ENCODE data around the gene PCBP3.
"Not testable (repeated sequence)": the region's sequence is repeated elsewhere in the genome, so short reads cannot be mapped to it uniquely, and the experiment has no call there.

The PCBP3 gene

DNA sequence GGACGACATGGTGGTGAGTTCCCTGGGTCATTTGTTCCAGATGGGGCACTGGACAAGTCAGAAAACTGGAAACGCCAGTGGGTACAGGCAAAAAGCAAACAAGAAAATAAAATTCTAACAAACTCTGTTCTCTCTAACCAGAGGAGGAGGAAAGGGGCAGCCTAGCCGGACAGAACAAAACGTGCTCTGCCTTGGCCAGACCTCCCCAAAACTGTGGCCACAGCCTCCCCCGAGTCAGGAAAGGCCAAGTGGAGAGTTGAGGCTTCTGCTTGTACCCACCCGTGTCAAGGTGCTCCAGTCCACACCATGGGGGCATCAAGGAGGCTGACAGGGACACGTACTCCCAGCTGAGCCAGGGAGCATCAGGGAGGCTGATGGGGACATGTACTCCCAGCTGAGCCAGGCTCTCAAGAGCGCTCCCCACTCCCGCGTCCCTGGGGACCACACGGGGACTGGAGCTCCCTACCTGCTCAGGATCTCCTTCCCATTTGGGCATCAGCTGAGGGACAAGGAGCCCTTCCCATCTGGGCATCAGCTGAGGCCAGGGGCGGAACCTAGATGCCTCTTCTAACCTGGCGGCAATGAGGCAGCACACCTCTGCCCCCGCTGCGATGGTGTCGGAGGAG, 183.3 kb downstream of the PCBP3 start:
- DNase-seq: no peak

DNA sequence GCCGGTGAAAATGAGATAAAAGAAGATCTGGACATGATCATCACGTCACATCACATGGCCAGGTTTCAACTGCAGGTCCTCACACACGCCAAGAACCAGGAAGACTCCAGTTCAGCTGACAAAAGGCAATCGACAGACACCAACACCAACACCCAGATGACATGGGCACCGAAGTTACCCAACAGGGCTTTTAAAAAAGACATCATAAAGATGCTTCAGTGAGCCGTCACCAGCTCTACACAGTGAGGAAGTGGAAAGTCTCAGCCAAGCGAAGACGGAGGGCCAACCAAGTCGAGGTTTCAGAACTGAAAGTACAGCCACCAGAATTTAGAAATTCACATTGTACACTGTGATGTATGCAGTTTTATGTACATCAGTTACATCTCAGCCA, 183.8 kb downstream of the PCBP3 start:
- no peak for DNase-seq

DNA sequence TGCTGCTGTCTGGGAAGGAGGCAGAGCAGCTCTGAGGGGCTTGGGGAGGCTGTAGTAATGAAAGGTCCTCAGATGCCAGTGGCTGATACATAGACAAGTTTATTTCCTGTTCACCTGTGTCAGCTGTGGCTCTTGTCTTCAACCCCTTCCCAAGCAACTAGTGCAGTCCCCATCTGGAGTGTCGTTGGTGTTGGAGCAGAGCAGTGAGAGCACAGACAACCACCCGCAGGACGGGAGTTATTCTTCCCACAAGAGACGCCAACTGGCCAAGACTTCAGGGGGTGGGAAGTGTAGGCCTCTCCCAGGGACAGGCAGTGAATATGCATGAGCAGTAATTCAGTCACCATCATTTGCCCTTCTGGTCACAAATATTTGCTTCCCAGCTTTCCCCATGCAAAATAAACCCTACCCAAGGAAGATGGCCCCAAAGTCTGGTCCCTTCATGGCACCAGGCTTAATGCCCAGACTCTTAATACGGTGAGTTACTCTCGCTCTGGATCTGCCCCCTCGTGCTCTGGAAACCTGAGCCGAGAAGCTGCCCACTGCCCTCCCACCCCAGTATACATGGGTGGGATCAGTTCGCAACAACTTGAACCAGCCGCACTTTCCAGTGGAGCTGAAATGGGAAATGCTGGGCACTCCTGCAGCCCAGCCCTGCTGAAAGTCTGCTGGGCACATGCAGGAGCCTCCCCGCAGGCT, 184.5 kb downstream of the PCBP3 start:
- no peak for DNase-seq

DNA sequence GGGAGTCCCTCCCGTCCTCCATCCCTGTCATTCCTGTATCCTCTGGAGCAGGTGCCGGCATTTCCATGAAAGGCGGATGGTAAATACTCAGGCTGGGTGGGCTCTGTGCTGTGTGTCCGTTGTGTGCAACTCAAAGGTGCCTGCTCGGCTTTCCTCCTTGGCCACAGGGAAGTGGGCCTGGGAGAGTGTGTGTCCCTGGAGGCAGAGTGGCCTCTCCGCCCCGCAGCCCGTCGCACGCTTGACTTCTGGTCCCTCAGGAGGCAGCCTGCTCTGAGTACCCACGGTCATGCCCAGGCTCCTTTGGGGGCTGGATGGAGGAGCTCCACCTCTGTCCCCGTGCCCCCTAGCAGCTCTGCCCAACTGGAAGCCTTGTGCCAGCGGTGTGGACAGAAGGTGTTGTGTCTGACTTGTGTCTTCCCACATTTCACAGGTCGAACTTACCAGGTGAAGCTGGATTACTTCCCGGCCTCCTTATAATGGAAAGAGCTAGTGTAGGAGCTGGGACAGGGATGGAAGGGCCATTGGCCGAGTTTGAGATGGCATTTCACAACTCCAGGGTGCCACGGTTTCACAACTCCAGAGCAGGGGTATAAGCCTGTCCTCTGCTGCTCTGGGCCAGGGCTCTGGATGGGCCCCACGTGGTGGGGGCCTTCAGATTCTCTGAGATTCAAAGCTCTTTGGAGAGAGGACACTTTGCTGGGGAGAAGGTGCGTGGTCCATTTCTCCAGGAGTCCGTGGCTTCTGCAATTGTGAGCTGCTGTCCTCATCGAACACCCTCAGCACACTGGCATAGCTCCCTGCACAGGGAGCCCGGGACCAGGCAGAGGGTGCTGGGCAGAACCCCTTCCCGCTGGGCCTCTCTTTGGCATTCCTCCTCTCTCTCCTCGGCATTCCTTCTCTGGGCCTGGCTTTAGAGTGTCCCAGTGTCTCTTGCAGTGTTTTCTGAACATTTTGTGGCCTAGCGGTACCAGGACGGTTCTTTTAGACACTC, 185.3 kb downstream of the PCBP3 start:
- no peak for DNase-seq

DNA sequence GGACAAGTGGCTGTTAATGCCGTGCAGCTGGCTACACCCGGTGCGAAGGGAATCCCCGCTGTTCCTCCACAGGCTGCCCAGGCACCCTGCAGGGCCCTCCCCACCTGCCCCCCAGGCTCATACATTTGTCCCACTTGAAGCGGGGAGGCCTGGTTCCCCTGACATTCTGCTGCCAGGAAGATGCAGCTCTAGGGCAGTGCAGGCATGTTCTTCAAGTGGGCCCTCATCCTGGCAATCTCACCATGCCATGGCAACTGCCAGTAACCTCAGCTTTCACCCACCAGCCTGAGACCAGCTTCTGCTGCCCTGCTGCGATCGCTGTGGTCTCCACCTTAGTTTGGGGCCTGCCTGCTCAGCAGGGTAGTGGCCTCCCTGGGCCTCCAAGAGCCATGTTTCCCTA, 186.1 kb downstream of the PCBP3 start:
- DNase-seq: no peak

DNA sequence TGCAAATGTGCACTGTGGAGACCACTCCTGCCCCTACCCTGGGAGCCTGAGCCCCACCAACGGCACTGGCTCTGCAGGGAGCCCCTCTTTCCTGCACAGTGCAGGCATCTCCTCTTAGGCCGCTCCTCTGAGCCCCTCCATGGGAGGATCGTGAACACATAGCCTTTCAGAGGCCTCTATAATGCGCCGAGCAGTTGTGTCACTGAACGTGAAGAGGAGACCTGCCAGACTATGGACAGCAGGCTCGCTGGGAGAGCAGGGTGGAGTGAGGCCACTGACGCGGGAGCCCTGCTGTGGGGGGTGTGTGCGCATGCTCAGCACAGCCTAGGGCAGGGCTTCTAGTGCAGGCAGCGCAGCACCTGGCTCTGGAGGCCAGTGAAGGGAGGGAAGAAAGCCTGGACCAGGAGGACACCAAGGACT, 186.7 kb downstream of the PCBP3 start:
- no peak for DNase-seq

DNA sequence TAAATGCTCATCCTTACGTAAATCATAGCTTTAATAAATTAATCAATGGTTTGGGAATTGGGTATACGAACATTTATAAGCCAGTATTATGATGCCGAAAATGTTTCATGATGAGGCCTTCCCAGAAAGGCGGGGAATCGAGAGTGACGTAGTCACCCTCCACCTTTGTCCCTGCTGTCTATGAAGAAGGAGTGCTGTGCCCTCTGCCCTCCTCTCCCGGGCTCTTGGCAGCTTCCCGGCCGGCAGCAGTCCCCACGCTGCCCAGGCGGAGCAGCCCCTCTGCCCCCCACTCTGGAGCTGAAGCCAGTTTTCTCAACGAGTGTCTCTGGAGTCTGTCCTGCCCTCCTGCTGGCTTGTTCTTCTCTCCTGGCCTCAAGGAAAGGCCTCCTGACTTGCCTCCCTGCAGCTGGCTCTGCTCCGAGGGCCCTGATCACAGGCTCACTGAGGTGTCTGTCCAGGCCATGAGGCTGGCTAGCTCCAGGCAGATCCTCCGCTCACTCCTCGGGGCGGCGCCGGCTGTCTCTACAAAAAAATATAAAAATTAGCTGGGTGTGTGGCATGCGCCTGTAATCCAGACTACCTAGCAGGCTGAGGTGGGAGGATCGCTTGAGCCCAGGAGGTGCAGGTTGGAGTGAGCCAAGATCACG, 187.3 kb downstream of the PCBP3 start:
- DNase-seq: peak in 1 of 56 donors; percentile 40

DNA sequence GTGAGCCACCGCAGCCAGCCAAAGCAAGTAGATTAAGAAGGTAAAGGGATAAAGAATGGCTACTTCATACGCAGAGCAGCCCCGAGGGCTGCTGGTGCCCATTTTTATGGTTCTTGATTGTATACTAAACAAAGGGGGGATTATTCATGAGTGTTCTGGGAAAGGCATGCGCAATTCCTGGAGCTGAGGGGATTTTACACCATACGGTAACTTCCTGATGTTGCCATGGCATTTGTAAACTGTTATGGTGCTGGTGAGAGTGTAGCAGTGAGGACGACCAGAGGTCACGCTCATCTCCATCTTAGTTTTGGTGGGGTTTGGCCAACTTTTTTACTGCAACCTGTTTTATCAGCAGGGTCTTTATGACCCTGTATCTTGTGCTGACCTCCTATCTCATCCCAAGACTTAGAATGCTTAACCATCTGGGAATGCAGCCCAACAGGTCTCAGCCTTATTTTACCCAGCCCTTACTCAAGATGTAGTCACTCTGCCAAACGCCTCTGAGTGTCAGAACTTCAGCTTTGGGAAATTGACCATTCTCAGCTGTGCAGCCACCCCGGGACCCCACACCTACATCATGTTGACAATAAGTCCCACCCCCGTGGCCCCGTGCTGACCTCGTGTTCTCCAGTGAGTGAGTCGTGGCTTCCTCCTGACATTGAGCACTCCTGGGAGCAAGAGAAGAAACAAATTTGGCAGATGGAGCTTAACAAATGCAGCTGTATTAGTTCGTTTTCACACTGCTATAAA, 188.6 kb downstream of the PCBP3 start:
- DNase-seq: no peak

DNA sequence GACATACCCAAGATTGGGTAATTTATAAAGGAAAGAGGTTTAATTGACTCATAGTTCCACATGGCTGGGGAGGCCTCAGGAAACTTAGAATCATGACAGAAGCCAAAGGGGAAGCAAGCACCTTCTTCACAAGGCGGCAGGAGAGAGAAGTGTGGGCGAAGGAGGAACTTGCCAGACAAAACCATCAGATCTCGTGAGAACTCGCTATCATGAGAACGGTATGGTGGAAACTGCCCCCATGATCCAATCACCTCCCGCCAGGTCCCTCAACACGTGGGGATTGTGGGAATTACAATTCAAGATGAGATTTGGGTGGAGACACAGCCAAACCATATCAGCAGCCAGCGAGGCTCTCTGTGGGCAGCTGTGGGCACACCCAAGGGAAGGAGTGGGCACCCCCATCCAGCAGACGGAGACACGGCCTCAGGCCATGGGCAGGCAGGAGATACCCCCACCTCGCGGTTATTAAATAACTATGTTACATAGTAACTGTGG, 189.3 kb downstream of the PCBP3 start:
- DNase-seq: not testable (repeated sequence)

DNA sequence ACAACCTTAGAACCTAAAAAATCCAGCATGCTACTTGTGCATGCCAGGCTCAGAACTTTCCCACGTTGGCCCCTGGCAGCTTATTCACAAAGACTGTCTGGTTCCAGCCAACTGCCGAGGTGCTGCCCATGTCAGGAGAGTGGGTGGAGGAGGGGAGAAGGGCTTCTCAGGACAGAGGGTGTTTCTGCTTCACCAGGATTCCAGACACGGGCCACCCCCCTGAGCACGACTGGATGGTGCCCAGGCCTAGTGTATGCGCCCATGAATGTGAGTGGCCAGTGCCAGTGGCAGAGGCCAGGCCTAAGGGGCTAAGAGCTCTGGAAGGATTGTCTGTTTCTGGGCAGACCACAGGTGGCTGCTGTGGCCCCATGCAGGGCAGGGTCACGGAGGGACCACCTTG, 189.9 kb downstream of the PCBP3 start:
- peak in 13 of 56 donors; percentile 26 to 70 (median 49) for DNase-seq

DNA sequence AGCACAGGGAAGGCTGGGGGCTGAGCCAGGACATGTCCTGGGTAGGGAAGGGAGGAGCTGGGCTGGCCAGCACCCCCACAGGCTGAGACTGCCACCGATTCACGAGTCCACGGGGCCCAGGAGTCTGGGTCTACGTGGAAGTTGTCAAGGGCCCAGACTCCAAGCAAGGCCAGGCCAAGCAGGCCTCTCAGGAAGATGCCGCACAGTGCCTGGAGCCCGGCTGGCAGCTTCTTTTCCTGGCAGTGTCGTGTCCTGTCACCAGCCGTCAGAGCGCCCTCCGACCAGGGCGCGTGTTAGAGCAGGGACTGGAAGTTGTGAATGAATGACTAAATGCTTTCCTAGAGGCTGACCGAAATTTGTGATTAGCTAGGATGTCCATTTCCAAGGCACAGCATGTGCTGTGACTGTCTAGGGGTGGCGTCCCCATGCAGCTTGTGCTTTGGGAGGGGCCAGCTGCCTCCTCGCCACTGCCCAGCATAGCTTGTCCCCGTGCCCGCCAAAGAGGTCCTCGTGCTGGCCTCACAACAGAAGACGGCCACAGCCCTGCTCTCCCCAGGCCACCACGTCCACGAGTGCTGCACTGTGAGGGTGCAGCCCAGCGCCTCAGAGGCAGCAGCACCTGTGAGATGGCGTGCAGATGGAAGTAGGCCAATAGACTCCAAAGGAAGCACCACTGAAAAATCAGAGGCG, 190.6 kb downstream of the PCBP3 start:
- peak in 1 of 56 donors; percentile 26 for DNase-seq

DNA sequence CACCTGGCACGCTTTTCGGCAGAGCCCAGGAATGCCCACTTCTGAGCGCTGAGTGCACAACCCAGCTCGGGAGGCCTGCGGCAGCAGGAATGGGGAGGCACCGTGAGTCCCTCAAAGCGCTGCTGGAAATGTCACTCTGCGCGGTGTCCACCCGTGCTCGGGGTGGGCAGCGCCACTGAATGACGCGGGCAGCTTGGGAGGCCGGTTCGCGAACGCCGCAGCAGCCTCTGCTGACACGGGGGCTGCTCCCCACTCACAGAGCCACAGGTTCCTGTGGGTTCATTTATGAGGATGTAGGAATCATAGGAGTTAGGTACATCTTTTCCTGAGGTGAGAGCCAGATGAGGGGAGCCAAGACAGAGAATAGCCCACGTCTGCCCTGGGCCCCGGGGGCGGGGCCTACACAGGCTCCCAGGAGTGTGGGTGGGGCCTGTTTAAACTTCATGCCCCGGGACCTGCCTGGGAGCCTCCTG, 191.3 kb downstream of the PCBP3 start:
- no peak for DNase-seq

DNA sequence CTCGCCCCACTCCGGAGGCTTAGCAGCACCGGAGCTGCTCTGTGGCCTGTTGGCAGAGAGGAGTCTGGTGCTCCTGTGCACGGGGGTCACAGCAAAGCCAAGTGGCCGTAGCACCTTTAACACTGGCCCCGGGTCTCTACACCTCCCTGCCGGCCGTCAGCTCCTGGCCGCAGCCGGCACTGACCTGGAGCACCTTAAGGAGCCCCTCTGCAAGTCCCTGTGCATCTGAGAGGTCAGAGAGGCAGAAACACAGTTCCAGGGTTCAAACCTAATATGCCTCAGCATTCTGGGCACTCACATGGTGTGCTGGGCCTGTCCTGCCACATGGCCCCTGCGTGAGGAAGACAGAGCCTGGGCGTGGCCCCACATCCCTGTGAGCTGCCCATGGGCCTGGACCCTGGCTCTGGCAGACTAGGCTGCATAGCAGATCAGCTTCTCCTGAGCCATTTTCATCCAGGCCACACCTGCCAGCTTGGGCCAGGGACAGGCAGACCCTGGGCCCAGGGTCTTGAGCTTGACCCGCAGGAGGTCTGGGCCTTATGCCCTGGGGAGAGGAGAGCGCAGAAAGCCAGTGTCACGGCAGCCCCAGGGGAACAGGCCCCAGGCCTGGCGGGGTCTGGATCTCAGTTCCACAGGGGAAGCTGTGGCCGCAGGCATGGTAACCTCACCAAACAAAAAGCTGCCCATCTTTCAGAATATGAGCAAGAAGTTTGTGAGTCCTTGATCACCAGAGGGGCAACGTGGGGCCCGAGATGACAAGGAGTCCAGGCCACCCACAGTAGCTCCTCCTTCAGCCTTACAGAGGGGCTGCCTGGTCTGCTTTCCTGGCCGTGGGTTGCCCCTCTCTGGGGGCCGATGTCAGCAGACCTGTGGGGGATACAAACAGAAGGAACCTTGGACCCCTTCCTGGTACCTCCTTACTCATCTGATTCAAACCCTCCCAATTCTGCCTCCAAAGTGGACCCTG, 192.1 kb downstream of the PCBP3 start:
- no peak for DNase-seq

DNA sequence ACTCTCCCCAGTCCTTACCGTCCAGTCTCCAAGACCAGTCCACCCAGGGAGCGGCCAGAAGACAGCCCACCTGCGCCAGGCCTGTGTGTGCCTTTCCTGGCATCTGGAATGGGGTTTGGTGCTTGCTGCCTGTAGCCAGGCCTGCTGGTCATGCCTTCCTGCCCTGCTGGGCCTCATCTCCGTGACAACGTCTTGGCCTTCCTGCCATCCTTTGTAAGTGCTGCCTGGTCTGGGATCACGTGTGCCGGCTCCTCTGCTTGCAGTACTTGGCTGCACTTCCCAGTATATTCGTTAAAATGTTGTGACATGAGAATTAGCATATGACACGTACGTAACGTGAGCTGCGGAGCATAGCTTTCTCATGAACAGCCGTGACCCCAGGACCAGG, 192.7 kb downstream of the PCBP3 start:
- peak in 2 of 56 donors; percentile 15 to 30 for DNase-seq

DNA sequence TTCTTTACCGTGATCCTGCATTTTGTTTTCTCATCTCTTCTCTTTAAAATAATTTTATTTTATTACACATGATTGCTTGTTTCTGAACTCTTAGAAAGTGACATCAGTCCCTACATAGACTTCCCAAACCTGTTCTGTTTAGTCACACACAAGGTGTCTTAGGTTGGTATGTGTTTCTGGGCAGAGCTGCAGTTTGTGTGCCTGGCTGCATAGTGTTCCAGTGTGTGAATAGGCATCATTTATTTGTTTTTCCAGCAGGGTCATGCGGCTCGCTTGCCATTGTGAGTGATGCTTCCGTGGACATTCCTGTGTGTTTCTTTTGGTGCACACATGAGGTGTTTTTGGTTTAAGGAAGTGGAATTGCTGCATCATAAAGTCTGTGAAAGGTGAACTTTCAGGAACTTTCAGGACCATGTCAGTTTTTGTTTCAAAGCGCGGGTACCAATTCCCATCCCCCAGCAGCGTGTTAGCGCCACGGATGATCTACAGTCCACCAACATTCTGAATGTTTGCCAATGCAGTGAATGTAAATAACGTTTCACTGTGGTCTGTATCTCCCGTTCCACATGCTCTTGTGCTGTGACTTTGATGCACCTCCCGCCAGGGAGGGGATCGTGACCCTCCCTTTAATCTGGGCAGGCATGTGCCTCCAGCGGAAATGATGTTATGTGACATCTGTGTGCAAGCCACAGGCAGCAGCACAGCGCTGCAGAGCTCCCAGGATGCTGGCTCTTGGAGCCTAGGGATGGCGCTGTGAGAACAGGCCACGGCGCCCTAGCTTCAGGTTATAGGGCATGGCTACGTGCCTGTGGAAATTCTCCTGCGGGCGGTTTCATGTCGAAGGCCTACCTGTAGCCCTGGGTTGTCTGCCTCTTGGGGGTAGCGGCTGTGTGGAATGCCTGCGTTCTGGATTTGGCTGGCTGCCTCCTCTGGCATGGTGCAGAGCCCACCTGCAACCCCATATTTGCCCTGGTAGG, 193.5 kb downstream of the PCBP3 start:
- DNase-seq: no peak

DNA sequence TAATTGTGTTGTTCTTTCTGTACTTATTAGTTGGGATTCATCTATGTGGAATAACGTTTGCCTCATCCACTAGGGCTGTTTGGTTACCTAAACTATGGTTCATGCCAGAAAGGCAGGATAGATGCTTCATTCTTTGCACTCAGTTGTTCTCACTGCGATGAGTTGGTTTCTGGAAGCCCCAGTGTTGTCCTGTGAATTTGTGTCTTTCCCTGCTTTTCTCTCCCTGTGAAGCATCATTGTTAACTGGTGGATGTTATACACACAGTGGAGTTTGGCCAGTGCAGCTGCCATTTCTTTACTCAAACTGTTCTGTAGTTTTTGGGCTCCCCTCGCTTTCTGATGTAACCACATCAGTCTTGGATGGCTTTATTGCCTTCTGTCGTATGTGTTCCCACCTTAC, 194.4 kb downstream of the PCBP3 start:
- peak in 1 of 56 donors; percentile 11 for DNase-seq

DNA sequence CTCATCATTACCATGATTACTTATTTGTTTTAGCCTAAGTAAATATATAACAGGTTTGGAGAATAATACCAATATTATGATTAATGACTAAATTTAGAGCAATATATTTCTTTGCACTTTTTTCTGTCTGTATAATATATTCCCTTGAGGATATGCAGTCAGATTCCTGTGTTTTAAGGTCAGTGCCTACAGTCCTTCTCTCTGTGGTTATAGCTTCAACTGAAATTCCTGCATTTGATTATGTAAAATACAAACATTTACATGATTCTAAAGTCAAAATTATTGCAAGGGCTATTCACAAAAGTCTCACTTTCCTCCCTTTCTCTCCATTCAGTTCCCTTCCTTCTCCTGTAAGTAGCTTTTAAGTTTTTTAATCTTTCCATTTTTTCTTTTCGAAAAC, 195.1 kb downstream of the PCBP3 start:
- no peak for DNase-seq
